NCI-H146 (cell line): ENCODE measurements around the gene MYCN.
"Not testable (repeated sequence)": the region's sequence is repeated elsewhere in the genome, so short reads cannot be mapped to it uniquely, and the experiment has no call there.

ENCODE experiments used
- DNase-seq: peaks from one replicate; lab custom pipeline; 2025; lab: John Stamatoyannopoulos, UW

Gene MYCN

DNA sequence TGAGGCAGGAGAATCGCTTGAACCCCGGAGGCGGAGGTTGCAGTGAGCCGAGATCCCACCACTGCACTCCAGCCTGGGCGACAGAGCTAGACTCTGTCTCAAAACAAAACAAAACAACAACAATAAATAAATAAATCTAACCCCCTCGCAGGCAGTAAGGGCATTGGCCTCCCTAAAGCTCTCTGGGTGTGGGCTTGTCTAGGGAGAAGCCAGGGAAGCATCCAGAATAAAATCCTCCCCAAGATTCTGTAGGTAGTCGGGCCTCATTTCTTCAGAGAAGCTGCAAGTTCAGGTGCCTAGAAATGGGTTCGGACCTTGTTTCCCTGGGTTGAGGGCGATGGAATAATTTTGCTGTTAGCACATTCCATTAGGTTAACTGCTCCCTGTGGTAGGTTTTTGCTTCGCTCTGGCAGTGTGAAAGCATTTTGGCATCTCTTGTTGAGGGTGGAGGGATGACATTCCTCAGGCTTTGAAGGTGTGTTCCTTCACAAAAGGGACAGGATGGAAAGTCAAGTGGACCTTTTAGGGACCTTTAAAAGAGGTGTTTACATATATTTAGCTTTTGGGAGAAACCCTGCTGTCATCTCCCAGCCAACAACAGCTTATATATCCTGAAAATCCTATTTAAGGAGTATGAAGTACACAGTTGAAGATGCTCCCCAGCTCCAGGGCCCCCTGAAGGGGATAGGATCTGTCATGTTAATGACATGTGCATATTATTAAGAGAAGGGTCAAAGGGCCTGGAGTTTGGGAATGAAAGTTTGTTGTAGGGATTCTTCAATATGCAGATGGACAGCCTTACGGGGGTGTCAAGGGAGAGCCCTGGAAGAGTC lies 17.7 kb downstream of the MYCN start:
- no peak for DNase-seq

DNA sequence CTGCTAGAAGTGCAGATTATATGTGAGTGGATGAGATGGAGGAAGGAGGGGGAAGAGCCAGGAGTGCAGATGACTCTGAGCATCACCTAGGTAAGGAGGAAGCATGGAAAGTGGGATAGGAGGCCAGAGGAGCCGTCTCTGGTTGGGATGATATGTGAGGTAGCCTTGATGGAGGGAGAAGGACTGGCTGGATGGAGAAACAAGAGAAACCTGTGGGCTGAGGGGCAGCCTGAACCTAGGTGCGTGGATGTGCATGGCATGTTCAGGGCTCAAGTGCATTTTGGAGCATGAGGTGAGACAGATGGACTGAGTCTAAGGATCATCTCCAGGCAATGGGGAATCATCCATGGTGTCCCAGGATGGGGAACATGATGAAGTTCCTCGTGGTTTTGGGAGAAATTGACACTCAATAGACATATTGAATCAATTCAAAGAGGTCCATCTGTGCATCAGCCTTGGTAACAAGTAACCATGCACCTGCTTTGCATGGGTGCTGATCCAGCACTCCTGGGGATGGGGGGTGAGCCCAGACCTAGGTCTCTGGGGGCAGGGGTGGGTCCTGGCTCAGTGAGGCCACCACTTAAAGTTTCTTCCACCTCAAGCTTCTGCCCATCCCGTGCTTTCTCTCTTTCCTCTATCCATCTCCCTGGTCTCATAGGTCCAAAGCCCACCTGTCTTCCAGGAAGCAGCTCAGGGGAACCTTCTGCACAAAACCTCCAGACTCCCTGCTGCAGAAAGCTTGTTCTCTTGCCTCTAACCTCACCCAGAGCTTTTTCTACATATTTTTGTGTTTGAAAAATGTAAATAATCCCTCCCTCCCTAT lies 19.2 kb downstream of the MYCN start:
- DNase-seq, result no peak

GRCh38 chr2:15960154-15960520 lies 19.8 kb downstream of the MYCN start:
- not testable (repeated sequence) for DNase-seq

GRCh38 chr2:15963109-15963976 lies 23.0 kb downstream of the MYCN start:
- DNase-seq, result not testable (repeated sequence)

DNA sequence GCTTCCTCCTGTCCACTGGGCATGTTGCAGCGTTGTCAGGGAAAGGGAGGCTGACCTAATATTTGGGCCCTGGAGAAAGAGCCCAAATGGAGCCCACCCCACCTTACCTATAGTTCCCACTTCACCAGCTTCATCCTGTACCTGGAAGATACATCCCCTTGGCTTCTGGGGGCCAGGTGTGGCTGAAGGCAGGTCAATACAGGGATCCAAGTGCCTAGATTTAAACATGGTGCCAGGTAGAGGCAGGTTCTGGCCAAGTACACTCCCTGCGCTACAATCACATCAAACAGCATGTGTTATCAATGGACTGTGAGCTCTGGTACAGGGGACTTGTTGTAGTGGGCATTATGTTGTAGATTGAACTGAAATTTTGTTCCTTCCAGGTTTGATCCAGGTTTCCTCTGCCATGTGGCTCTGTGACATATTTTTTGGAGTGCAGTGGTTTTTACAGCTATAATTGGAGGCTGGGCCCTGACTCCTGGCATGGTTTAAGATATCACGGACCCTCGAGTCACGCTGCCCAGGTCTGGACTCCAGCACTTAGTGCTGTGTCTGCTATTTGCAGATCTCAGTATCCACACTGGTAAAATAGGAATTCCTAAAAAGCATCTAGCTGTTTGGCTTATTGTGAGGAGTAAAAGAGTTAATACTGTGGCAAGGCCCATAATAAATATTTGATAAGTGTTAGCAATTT lies 23.8 kb downstream of the MYCN start:
- DNase-seq, result no peak

- no peak for DNase-seq
Measured at GRCh38 chr2:15964936-15965563, 24.7 kb downstream of the MYCN start.

- peak; percentile 40 for DNase-seq
Measured at GRCh38 chr2:15965564-15966019, 25.2 kb downstream of the MYCN start.

GRCh38 chr2:15967415-15968279 lies 27.3 kb downstream of the MYCN start:
- no peak for DNase-seq

GRCh38 chr2:15968280-15969178 lies 28.2 kb downstream of the MYCN start:
- no peak for DNase-seq

- no peak for DNase-seq
Measured at GRCh38 chr2:15969214-15969613, 28.9 kb downstream of the MYCN start.

DNA sequence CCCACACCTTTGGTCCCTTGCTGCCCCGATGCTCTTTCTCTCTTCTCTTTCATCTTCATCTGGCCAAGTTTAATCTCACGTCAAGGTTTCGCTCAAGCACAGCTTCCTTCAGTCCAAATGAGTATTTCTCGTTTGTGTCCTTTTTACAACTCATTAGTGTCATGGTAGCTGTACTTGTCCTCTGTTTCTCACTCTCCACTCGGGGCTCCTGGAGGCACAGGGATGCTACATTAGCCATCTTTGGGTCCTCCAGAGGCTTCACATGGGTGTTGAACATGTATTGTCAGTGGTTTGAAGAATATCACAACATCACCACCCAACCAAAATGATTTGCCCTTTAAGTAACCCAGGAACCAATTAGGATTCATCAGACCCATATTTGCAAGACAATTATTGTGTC lies 30.4 kb downstream of the MYCN start:
- no peak for DNase-seq

DNA sequence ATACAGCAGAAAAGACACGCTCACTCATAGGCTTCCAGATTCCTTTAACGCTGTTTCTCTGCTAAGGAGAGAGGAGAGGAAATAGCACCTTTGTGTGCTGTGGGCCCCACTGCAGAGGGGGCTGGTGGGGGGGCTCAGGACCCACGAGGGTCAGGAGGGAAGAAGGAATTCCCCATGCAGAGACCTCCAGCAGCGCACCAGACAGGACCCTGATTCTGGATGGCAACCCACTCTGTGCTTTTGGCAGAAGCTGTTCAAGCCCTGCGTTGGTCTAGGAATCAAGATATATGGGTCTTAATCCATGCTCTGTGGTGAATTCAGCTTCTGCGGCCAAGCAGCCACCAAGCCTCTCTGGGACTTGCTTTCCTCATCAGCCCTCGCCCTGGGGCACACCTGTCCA lies 31.0 kb downstream of the MYCN start:
- no peak for DNase-seq

GRCh38 chr2:15971831-15972522 lies 31.6 kb downstream of the MYCN start:
- no peak for DNase-seq

GRCh38 chr2:15973481-15974401 lies 33.4 kb downstream of the MYCN start:
- no peak for DNase-seq

DNA sequence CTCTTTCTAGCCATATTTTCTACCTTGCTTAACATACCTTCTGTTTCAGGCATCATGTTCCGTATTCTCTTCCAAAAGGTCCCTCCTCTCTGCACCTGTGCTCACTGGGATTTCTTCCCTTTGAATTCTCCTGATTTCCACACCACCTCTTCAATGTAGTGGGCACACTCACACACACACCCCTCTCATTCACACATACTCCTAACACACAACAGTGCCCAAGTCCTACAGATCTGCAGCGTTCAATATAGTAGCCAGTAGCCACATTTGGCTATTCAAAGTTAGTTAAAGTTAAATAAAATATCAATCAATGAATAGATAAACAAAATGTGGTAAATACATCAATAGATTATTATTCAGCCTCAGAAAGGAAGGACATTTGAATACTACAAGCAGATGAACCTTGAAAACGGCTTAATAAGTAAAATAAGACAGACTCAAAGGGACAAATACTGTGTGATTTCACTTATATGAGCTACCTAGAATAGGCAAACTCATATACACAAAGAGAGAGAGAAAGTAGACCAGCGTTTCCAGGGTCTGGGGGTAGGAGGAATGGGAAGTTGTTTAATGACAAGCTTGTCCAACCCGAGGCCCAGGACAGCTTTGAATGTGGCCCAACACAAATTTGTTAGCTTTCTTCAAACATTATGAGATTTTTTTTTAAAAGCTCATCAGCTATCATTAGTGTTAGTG lies 34.4 kb downstream of the MYCN start:
- no peak for DNase-seq

DNA sequence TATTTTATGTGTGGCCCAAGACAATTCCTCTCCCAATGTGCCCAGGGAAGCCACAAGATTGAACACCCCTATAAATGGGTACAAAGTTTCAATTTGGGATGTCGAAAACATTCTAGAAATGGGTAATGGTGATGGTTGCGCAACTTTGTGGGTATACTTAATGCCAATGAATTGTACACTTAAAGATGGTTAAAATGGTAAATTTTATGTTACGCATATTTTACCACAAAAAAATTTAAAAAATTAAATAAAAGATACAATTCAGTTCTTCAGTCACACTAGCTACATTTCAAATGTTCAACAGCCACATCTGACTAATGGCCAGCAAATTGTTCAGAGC lies 34.9 kb downstream of the MYCN start:
- no peak for DNase-seq

DNA sequence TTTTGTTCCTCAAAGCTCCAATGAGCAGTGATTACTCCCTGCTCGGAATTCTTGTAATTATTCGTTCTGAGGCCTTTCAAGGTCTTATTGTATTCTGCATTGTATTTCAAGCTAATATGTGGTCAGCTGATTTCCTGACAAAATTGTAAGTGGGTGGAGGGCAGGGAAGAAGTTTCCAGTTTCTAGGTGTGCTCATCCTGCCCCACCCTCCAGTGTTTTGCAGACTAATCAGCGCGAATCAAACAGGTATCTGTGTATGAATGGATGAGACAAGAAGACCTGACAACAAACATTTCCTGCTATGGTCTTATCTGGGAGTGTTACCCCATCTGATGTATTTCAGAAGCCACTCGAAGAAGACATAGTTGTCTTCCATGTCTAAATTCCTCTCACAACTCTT lies 35.3 kb downstream of the MYCN start:
- DNase-seq, result no peak
